GM23338 (cell line): ENCODE measurements around the gene STRIP1.

ENCODE experiments used
- CREB1 ChIP-seq: fragments of 250-450 bp; sonication (Bioruptor Pico); IDR thresholded peaks from 2 replicates; pipeline ENCODE4 v1.5.0; 2020; ENCODE audit warnings: low read depth, mild to moderate bottlenecking, moderate library complexity
- EZH2 ChIP-seq: fragments of 200-600 bp; sonication (generic); IDR thresholded peaks from one replicate; pipeline ENCODE4 v1.8.0; 2017; ENCODE audit warnings: antibody characterized with exemption, mild to moderate bottlenecking, low read depth; ENCODE audit not compliant: unreplicated experiment
- EZH2phosphoT487 ChIP-seq: fragments of 200-600 bp; sonication (generic); IDR thresholded peaks from one replicate; pipeline ENCODE4 v1.8.1; 2018; ENCODE audit warnings: antibody characterized with exemption; ENCODE audit not compliant: unreplicated experiment
- NANOG ChIP-seq: IDR thresholded peaks from 2 replicates; pipeline ENCODE4 v1.6.1; 2016; ENCODE audit warnings: antibody characterized with exemption, borderline replicate concordance
- POLR2AphosphoS5 ChIP-seq: IDR thresholded peaks from 2 replicates; pipeline ENCODE4 v1.6.1; 2016; ENCODE audit warnings: antibody characterized with exemption, low read depth
- TF ChIP-seq, protein P1 (sequence below), 2 experiments: fragments of 200-600 bp in 1 of 2; sonication (generic) in 1 of 2; conservative IDR thresholded peaks; 2 replicates each; pipeline versions ENCODE4 v1.5.1 to v1.6.1; 2016 to 2017; ENCODE audit warnings: antibody characterized with exemption in 2 of 2, low read depth in 2 of 2, mild to moderate bottlenecking in 2 of 2, moderate library complexity in 1 of 2
- TF ChIP-seq, protein P2 (sequence below): IDR thresholded peaks from one replicate; pipeline ENCODE4 v1.6.1; 2018; ENCODE audit warnings: antibody characterized with exemption; ENCODE audit not compliant: unreplicated experiment
- TF ChIP-seq, protein P3 (sequence below): IDR thresholded peaks from 2 replicates; pipeline ENCODE4 v1.6.1; 2016; ENCODE audit warnings: antibody characterized with exemption

DNA sequence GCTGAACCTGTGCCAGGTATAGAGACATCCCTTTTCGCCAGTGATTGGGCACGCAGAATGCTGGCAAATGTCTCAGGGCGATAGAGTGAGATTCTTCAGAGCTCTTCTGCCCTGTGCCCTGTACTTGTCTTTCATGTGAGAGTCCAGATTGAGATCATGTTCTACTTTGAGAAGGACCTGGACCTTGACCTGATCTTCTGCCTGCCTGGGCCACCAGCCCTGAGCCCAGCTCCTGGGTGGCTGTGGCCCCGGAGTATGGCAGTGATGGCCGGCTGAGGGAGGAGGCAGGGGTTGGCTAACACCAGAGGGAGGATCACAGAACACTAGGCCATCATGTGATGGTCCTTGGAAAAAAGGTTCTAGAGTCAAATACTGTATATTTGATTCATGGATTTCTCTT, 13.8 kb downstream of the STRIP1 start:
- TF ChIP-seq, protein P1, sequence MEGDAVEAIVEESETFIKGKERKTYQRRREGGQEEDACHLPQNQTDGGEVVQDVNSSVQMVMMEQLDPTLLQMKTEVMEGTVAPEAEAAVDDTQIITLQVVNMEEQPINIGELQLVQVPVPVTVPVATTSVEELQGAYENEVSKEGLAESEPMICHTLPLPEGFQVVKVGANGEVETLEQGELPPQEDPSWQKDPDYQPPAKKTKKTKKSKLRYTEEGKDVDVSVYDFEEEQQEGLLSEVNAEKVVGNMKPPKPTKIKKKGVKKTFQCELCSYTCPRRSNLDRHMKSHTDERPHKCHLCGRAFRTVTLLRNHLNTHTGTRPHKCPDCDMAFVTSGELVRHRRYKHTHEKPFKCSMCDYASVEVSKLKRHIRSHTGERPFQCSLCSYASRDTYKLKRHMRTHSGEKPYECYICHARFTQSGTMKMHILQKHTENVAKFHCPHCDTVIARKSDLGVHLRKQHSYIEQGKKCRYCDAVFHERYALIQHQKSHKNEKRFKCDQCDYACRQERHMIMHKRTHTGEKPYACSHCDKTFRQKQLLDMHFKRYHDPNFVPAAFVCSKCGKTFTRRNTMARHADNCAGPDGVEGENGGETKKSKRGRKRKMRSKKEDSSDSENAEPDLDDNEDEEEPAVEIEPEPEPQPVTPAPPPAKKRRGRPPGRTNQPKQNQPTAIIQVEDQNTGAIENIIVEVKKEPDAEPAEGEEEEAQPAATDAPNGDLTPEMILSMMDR (conservative IDR thresholded peaks at IDR 0.05; ENCODE audit: low read depth in 2 of 2), result no peak
- TF ChIP-seq EZH2phosphoT487 (no peak), POLR2AphosphoS5 (no peak), CREB1 (CRISPR knock-in tag) (no peak), EZH2 (no peak), NANOG (no peak)
- TF ChIP-seq, protein P2, sequence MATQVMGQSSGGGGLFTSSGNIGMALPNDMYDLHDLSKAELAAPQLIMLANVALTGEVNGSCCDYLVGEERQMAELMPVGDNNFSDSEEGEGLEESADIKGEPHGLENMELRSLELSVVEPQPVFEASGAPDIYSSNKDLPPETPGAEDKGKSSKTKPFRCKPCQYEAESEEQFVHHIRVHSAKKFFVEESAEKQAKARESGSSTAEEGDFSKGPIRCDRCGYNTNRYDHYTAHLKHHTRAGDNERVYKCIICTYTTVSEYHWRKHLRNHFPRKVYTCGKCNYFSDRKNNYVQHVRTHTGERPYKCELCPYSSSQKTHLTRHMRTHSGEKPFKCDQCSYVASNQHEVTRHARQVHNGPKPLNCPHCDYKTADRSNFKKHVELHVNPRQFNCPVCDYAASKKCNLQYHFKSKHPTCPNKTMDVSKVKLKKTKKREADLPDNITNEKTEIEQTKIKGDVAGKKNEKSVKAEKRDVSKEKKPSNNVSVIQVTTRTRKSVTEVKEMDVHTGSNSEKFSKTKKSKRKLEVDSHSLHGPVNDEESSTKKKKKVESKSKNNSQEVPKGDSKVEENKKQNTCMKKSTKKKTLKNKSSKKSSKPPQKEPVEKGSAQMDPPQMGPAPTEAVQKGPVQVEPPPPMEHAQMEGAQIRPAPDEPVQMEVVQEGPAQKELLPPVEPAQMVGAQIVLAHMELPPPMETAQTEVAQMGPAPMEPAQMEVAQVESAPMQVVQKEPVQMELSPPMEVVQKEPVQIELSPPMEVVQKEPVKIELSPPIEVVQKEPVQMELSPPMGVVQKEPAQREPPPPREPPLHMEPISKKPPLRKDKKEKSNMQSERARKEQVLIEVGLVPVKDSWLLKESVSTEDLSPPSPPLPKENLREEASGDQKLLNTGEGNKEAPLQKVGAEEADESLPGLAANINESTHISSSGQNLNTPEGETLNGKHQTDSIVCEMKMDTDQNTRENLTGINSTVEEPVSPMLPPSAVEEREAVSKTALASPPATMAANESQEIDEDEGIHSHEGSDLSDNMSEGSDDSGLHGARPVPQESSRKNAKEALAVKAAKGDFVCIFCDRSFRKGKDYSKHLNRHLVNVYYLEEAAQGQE, result no peak
- TF ChIP-seq, protein P3, sequence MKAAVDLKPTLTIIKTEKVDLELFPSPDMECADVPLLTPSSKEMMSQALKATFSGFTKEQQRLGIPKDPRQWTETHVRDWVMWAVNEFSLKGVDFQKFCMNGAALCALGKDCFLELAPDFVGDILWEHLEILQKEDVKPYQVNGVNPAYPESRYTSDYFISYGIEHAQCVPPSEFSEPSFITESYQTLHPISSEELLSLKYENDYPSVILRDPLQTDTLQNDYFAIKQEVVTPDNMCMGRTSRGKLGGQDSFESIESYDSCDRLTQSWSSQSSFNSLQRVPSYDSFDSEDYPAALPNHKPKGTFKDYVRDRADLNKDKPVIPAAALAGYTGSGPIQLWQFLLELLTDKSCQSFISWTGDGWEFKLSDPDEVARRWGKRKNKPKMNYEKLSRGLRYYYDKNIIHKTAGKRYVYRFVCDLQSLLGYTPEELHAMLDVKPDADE, result no peak
